ENCODE data around the gene LIMK2. TPM values are rescaled to one million over a fixed set of nuclear protein-coding genes. Genes with fewer than 3 reads are reported as not detected.

LIMK2 gene
- total RNA-seq, 2 donors from 2014 or later: 38.4 to 76.8 TPM

- Histone ChIP-seq H3K9me3 (no peaks in the 10 kb centered on the region), H3K27me3 (replicated peaks; ENCODE audit: insufficient read depth) (no peaks in the 10 kb centered on the region), H3K4me3 (no peak overlapping the region), H3K4me1 (ENCODE audit: control insufficient read depth in 1 of 2, low read depth in 2 of 2) (peaks cover 6 to 11% of the 10 kb centered on the region in 2 donors), H3K27ac (no peak overlapping the region), H3K36me3 (peaks cover 30% of the 10 kb centered on the region)
- DNase-seq (ENCODE audit: low spot score): no peak
- ATAC-seq (ENCODE audit: insufficient number of reproducible peaks, low FRiP score, low read depth): no peak
- no peak for TF ChIP-seq CTCF (IDR thresholded peaks at IDR 0.05)
These were observed 5.0 kb upstream of the LIMK2 start for GRCh38 chr22:31206896-31207687.

GRCh38 chr22:31210556-31211421, 1.3 kb upstream of the LIMK2 start:
- H3K27ac ChIP-seq: peak overlapping the region; percentile 25 to 36
- H3K36me3 ChIP-seq: peaks cover 1% of the 10 kb centered on the region
- ATAC-seq (ENCODE audit: insufficient number of reproducible peaks, low FRiP score, low read depth) (no peak), DNase-seq (ENCODE audit: low spot score) (no peak)
- no peaks in the 10 kb centered on the region for H3K9me3 ChIP-seq
- no peak overlapping the region for H3K4me3 ChIP-seq
- TF ChIP-seq CTCF (IDR thresholded peaks at IDR 0.05): no peak
- H3K4me1 ChIP-seq (ENCODE audit: control insufficient read depth in 1 of 2, low read depth in 2 of 2): peaks cover 15 to 22% of the 10 kb centered on the region in 2 donors
- no peaks in the 10 kb centered on the region for H3K27me3 ChIP-seq (replicated peaks; ENCODE audit: insufficient read depth)

GRCh38 chr22:31211482-31211861, 626 bp upstream of the LIMK2 start:
- Histone ChIP-seq H3K27me3 (replicated peaks; ENCODE audit: insufficient read depth) (no peaks in the 10 kb centered on the region), H3K4me3 (peak overlapping the region; percentile 78), H3K27ac (peak overlapping the region; percentile 25 to 36), H3K36me3 (no peaks in the 10 kb centered on the region), H3K4me1 (ENCODE audit: control insufficient read depth in 1 of 2, low read depth in 2 of 2) (peaks cover 15 to 22% of the 10 kb centered on the region in 2 donors), H3K9me3 (no peaks in the 10 kb centered on the region)
- no peak for DNase-seq (ENCODE audit: low spot score)
- TF ChIP-seq CTCF (IDR thresholded peaks at IDR 0.05): no peak
- no peak for ATAC-seq (ENCODE audit: insufficient number of reproducible peaks, low FRiP score, low read depth)

- no peak for ATAC-seq (ENCODE audit: insufficient number of reproducible peaks, low FRiP score, low read depth)
- Histone ChIP-seq H3K27me3 (replicated peaks; ENCODE audit: insufficient read depth) (no peaks in the 10 kb centered on the region), H3K4me3 (peak overlapping the region; percentile 78), H3K27ac (peak overlapping the region in 1 of 2 donors; percentile 15), H3K9me3 (no peaks in the 10 kb centered on the region), H3K4me1 (ENCODE audit: control insufficient read depth in 1 of 2, low read depth in 2 of 2) (peaks cover 15 to 27% of the 10 kb centered on the region in 2 donors), H3K36me3 (no peaks in the 10 kb centered on the region)
- DNase-seq (ENCODE audit: low spot score): no peak
- TF ChIP-seq CTCF (IDR thresholded peaks at IDR 0.05): no peak
These were observed 908 bp downstream of the LIMK2 start for GRCh38 chr22:31212783-31213629.
